Activated naive CD8-positive, alpha-beta T cell (primary cell): ENCODE measurements around the gene MYL11.
A peak's percentile ranks its signal among the peaks of the same experiment; 100 is the strongest.

Experiments
- H3K27ac Mint-ChIP-seq: one replicate; pipeline ENCODE4 v1.8.0; 2021; ENCODE audit warnings: mixed read lengths
- H3K27me3 Mint-ChIP-seq: one replicate; pipeline ENCODE4 v1.8.0; 2021; ENCODE audit warnings: mixed read lengths
- H3K36me3 Mint-ChIP-seq: one replicate; pipeline ENCODE4 v1.8.0; 2021; ENCODE audit warnings: mixed read lengths
- H3K4me1 Mint-ChIP-seq: one replicate; pipeline ENCODE4 v1.8.0; 2021; ENCODE audit warnings: low read depth, mixed read lengths
- H3K4me3 Mint-ChIP-seq: one replicate; pipeline ENCODE4 v1.8.0; 2021; ENCODE audit warnings: mild to moderate bottlenecking, mixed read lengths
- H3K9me3 Mint-ChIP-seq: one replicate; pipeline ENCODE4 v1.8.0; 2021; ENCODE audit warnings: low read depth, mixed read lengths

MYL11 gene

GRCh38 chr16:30350134-30350871 lies 24.3 kb upstream of the MYL11 start:
- H3K36me3 Mint-ChIP-seq, result no peaks in the 10 kb centered on the region
- no peaks in the 10 kb centered on the region for H3K27me3 Mint-ChIP-seq
- peak overlapping the region; percentile 44 for H3K4me3 Mint-ChIP-seq
- no peaks in the 10 kb centered on the region for H3K9me3 Mint-ChIP-seq
- peak overlapping the region; percentile 83 for H3K27ac Mint-ChIP-seq
- H3K4me1 Mint-ChIP-seq, result peaks cover 24% of the 10 kb centered on the region

GRCh38 chr16:30351001-30351441 lies 23.6 kb upstream of the MYL11 start:
- Mint-ChIP-seq H3K27me3 (no peaks in the 10 kb centered on the region), H3K4me1 (peaks cover 29% of the 10 kb centered on the region), H3K9me3 (no peaks in the 10 kb centered on the region), H3K36me3 (no peaks in the 10 kb centered on the region), H3K27ac (peak overlapping the region; percentile 83), H3K4me3 (no peak overlapping the region)

GRCh38 chr16:30351586-30352419 lies 22.8 kb upstream of the MYL11 start:
- peaks cover 33% of the 10 kb centered on the region for H3K4me1 Mint-ChIP-seq
- no peaks in the 10 kb centered on the region for H3K9me3 Mint-ChIP-seq
- H3K27ac Mint-ChIP-seq, result peak overlapping the region; percentile 54
- peak overlapping the region; percentile 63 for H3K4me3 Mint-ChIP-seq
- H3K27me3 Mint-ChIP-seq, result no peaks in the 10 kb centered on the region
- H3K36me3 Mint-ChIP-seq, result no peaks in the 10 kb centered on the region

GRCh38 chr16:30352488-30353401 lies 21.9 kb upstream of the MYL11 start:
- Mint-ChIP-seq H3K36me3 (no peaks in the 10 kb centered on the region), H3K4me1 (peaks cover 35% of the 10 kb centered on the region), H3K4me3 (peak overlapping the region; percentile 63), H3K27ac (peak overlapping the region; percentile 41), H3K9me3 (no peaks in the 10 kb centered on the region), H3K27me3 (no peaks in the 10 kb centered on the region)

GRCh38 chr16:30353438-30354129 lies 21.0 kb upstream of the MYL11 start:
- H3K4me1 Mint-ChIP-seq, result peaks cover 35% of the 10 kb centered on the region

GRCh38 chr16:30354423-30355143 lies 20.0 kb upstream of the MYL11 start:
- no peaks in the 10 kb centered on the region for H3K9me3 Mint-ChIP-seq
- H3K27me3 Mint-ChIP-seq, result no peaks in the 10 kb centered on the region
- peak overlapping the region; percentile 97 for H3K27ac Mint-ChIP-seq
- no peaks in the 10 kb centered on the region for H3K36me3 Mint-ChIP-seq
- H3K4me1 Mint-ChIP-seq, result peaks cover 34% of the 10 kb centered on the region
- H3K4me3 Mint-ChIP-seq, result peak overlapping the region; percentile 93

More at GRCh38 chr16:30353438-30354129, 21.0 kb upstream of the MYL11 start:
- no peaks in the 10 kb centered on the region for H3K27me3 Mint-ChIP-seq
- no peaks in the 10 kb centered on the region for H3K36me3 Mint-ChIP-seq
- H3K4me3 Mint-ChIP-seq, result peak overlapping the region; percentile 93
- H3K9me3 Mint-ChIP-seq, result no peaks in the 10 kb centered on the region
- H3K27ac Mint-ChIP-seq, result peak overlapping the region; percentile 97

- peaks cover 32% of the 10 kb centered on the region for H3K4me1 Mint-ChIP-seq
- no peaks in the 10 kb centered on the region for H3K27me3 Mint-ChIP-seq
- H3K4me3 Mint-ChIP-seq, result peak within 1 kb of the TSS; percentile 93
- no peaks in the 10 kb centered on the region for H3K36me3 Mint-ChIP-seq
- H3K9me3 Mint-ChIP-seq, result no peaks in the 10 kb centered on the region
- peak within 1 kb of the TSS; percentile 97 for H3K27ac Mint-ChIP-seq
These were observed 19.3 kb upstream of the MYL11 start, which contains the start of gene CD2BP2 for GRCh38 chr16:30355144-30355953. Gene CD2BP2, minus strand, starts transcription at chr16:30355308. Its CDS starts 627 bp downstream, at chr16:30354681.

GRCh38 chr16:30355954-30356308 lies 18.7 kb upstream of the MYL11 start:
- H3K9me3 Mint-ChIP-seq, result no peaks in the 10 kb centered on the region
- H3K27ac Mint-ChIP-seq, result peak overlapping the region; percentile 97
- H3K4me1 Mint-ChIP-seq, result peaks cover 27% of the 10 kb centered on the region
- H3K4me3 Mint-ChIP-seq, result peak overlapping the region; percentile 93
- H3K27me3 Mint-ChIP-seq, result no peaks in the 10 kb centered on the region
- H3K36me3 Mint-ChIP-seq, result no peaks in the 10 kb centered on the region

- no peaks in the 10 kb centered on the region for H3K27me3 Mint-ChIP-seq
- no peaks in the 10 kb centered on the region for H3K36me3 Mint-ChIP-seq
- peak overlapping the region; percentile 93 for H3K4me3 Mint-ChIP-seq
- no peaks in the 10 kb centered on the region for H3K9me3 Mint-ChIP-seq
- H3K27ac Mint-ChIP-seq, result peak overlapping the region; percentile 97
- peaks cover 27% of the 10 kb centered on the region for H3K4me1 Mint-ChIP-seq
These were observed 18.1 kb upstream of the MYL11 start for GRCh38 chr16:30356401-30357084.

GRCh38 chr16:30357085-30357714 lies 17.4 kb upstream of the MYL11 start:
- H3K27me3 Mint-ChIP-seq, result no peaks in the 10 kb centered on the region
- H3K9me3 Mint-ChIP-seq, result no peaks in the 10 kb centered on the region
- no peaks in the 10 kb centered on the region for H3K36me3 Mint-ChIP-seq
- H3K4me1 Mint-ChIP-seq, result peaks cover 26% of the 10 kb centered on the region
- no peak overlapping the region for H3K4me3 Mint-ChIP-seq
- H3K27ac Mint-ChIP-seq, result peak overlapping the region; percentile 67

GRCh38 chr16:30357715-30358576 lies 16.7 kb upstream of the MYL11 start:
- no peak overlapping the region for H3K27ac Mint-ChIP-seq
- no peaks in the 10 kb centered on the region for H3K27me3 Mint-ChIP-seq
- H3K9me3 Mint-ChIP-seq, result no peaks in the 10 kb centered on the region
- peaks cover 23% of the 10 kb centered on the region for H3K4me1 Mint-ChIP-seq
- no peaks in the 10 kb centered on the region for H3K36me3 Mint-ChIP-seq
- H3K4me3 Mint-ChIP-seq, result no peak overlapping the region
